Naive thymus-derived CD8-positive, alpha-beta T cell (primary cell): ENCODE results near the gene CTNNBL1. TPM values are rescaled to one million over a fixed set of nuclear protein-coding genes. Genes with fewer than 3 reads are reported as not detected.
"Not testable (repeated sequence)": the region's sequence is repeated elsewhere in the genome, so short reads cannot be mapped to it uniquely, and the experiment has no call there.

Experiments used
- ATAC-seq, 2 donors: fragments of 150-1000 bp; cut with Tn5 transposase in 1 of 2; sonication (Bioruptor Pico), chemical (Tn5 transposase) in 1 of 2; 1 replicate in 1 of 2; 2 replicates in 1 of 2; pipeline ENCODE4 v1.10.0; 2021; ENCODE audit warnings: mild to moderate bottlenecking in 2 of 2, moderate library complexity in 2 of 2
- POLR2A ChIA-PET: fragments of 350-600 bp; sonication (Branson Sonifier 250); formaldehyde crosslinking; loops from one replicate; lab custom pipeline; 2021; ENCODE audit warnings: antibody characterized with exemption; lab: Charles Lee
- DNase-seq, 10 donors: peaks; one replicate each; pipeline versions ENCODE4 v3.0.0 to v3.0.0-alpha.2; 2020 to 2022
- H3K27ac Mint-ChIP-seq, 10 donors: one replicate each; pipeline ENCODE4 v1.8.0; 2020 to 2022; ENCODE audit warnings: mild to moderate bottlenecking in 10 of 10, mixed read lengths in 10 of 10, moderate library complexity in 4 of 10, inconsistent platforms in 1 of 10
- H3K27me3 Mint-ChIP-seq, 5 donors: one replicate each; pipeline ENCODE4 v1.8.0; 2021 to 2022; ENCODE audit warnings: mixed read lengths in 5 of 5
- H3K36me3 Mint-ChIP-seq, 3 donors: one replicate each; pipeline ENCODE4 v1.8.0; 2020 to 2022; ENCODE audit warnings: mixed read lengths in 3 of 3, mild to moderate bottlenecking in 2 of 3, inconsistent platforms in 1 of 3
- H3K4me1 Mint-ChIP-seq, 4 donors: one replicate each; pipeline ENCODE4 v1.8.0; 2021 to 2022; ENCODE audit warnings: mixed read lengths in 4 of 4
- H3K4me3 Mint-ChIP-seq, 10 donors: one replicate each; pipeline ENCODE4 v1.8.0; 2020 to 2022; ENCODE audit warnings: mild to moderate bottlenecking in 10 of 10, mixed read lengths in 10 of 10, moderate library complexity in 6 of 10, inconsistent platforms in 1 of 10
- H3K9me3 Mint-ChIP-seq, 9 donors: one replicate each; pipeline ENCODE4 v1.8.0; 2020 to 2022; ENCODE audit warnings: mixed read lengths in 9 of 9, mild to moderate bottlenecking in 3 of 9, inconsistent platforms in 1 of 9, moderate library complexity in 1 of 9
- polyA plus RNA-seq, 3 donors: library from polyadenylated mRNA; unstranded; fragments of 300-500 nt; fragmentation: Illumina TruSeq; gene quantifications; one replicate each; pipeline ENCODE4 v1.2.3, GENCODE V29; 2021
- total RNA-seq, 8 experiments: library from RNA in 2 of 8; stranded (reverse) in 2 of 8; gene quantifications; one replicate each; pipeline ENCODE4 v1.2.3 and lab custom pipeline; 2021 to 2026

Gene CTNNBL1
- total and polyA plus RNA-seq, 5 experiments from 2014 or later: 46.9 to 95.8 (median 85.1) TPM

GRCh38 chr20:37668166-37668565 lies 25.7 kb upstream of the CTNNBL1 start:
- H3K27me3 Mint-ChIP-seq: peaks cover 25 to 54% (median 41%) of the 10 kb centered on the region in 5 donors

GRCh38 chr20:37669062-37669772 lies 24.6 kb upstream of the CTNNBL1 start:
- no peak for DNase-seq
- peaks cover 2 to 11% (median 3%) of the 10 kb centered on the region in 3 donors for H3K36me3 Mint-ChIP-seq
- H3K27ac Mint-ChIP-seq: peak overlapping the region in 1 of 10 donors; percentile 84
- H3K27me3 Mint-ChIP-seq: peaks cover 27 to 57% (median 46%) of the 10 kb centered on the region in 5 donors
- peaks cover 0 to 3% (median 0%) of the 10 kb centered on the region in 4 donors for H3K4me1 Mint-ChIP-seq
- POLR2A ChIA-PET: no interaction called here
- H3K4me3 Mint-ChIP-seq: no peak overlapping the region
- H3K9me3 Mint-ChIP-seq: peaks cover 0 to 24% (median 8%) of the 10 kb centered on the region in 9 donors
- no peak for ATAC-seq

More at GRCh38 chr20:37668166-37668565, 25.7 kb upstream of the CTNNBL1 start:
- POLR2A ChIA-PET: no interaction called here
- H3K9me3 Mint-ChIP-seq: peaks cover 0 to 24% (median 12%) of the 10 kb centered on the region in 9 donors
- no peak for DNase-seq
- no peak overlapping the region for H3K27ac Mint-ChIP-seq
- peaks cover 2 to 11% (median 3%) of the 10 kb centered on the region in 3 donors for H3K36me3 Mint-ChIP-seq
- H3K4me1 Mint-ChIP-seq: peaks cover 0 to 3% (median 0%) of the 10 kb centered on the region in 4 donors
- peak overlapping the region in 1 of 10 donors; percentile 48 for H3K4me3 Mint-ChIP-seq
- no peak for ATAC-seq

- ATAC-seq (no peak), DNase-seq (no peak)
- peaks cover 0 to 18% (median 4%) of the 10 kb centered on the region in 9 donors for H3K9me3 Mint-ChIP-seq
- H3K4me3 Mint-ChIP-seq: no peak overlapping the region
- H3K4me1 Mint-ChIP-seq: peaks cover 0 to 3% (median 0%) of the 10 kb centered on the region in 4 donors
- peaks cover 27 to 59% (median 44%) of the 10 kb centered on the region in 5 donors for H3K27me3 Mint-ChIP-seq
- POLR2A ChIA-PET: no interaction called here
- H3K36me3 Mint-ChIP-seq: peaks cover 2 to 5% (median 3%) of the 10 kb centered on the region in 3 donors
- no peak overlapping the region for H3K27ac Mint-ChIP-seq
Observed at GRCh38 chr20:37669773-37670236, 24.0 kb upstream of the CTNNBL1 start.

GRCh38 chr20:37670351-37670791 lies 23.5 kb upstream of the CTNNBL1 start:
- H3K27me3 Mint-ChIP-seq: peaks cover 27 to 62% (median 44%) of the 10 kb centered on the region in 5 donors
- no peak overlapping the region for H3K4me3 Mint-ChIP-seq
- no peak for ATAC-seq
- H3K27ac Mint-ChIP-seq: no peak overlapping the region
- DNase-seq: no peak
- H3K36me3 Mint-ChIP-seq: peaks cover 2 to 5% (median 3%) of the 10 kb centered on the region in 3 donors
- peaks cover 0 to 3% (median 0%) of the 10 kb centered on the region in 4 donors for H3K4me1 Mint-ChIP-seq
- POLR2A ChIA-PET: no interaction called here
- peaks cover 0 to 15% (median 3%) of the 10 kb centered on the region in 9 donors for H3K9me3 Mint-ChIP-seq

- Mint-ChIP-seq H3K4me1 (peaks cover 0 to 3% (median 0%) of the 10 kb centered on the region in 4 donors), H3K27ac (no peak overlapping the region), H3K36me3 (peaks cover 0 to 2% (median 0%) of the 10 kb centered on the region in 3 donors), H3K27me3 (peaks cover 27 to 62% (median 49%) of the 10 kb centered on the region in 5 donors), H3K9me3 (peaks cover 0 to 1% (median 0%) of the 10 kb centered on the region in 9 donors), H3K4me3 (no peak overlapping the region)
- POLR2A ChIA-PET: no interaction called here
- DNase-seq (no peak), ATAC-seq (no peak)
Observed at GRCh38 chr20:37672143-37672542, 21.7 kb upstream of the CTNNBL1 start.

GRCh38 chr20:37673444-37673843 lies 20.4 kb upstream of the CTNNBL1 start:
- Mint-ChIP-seq H3K27ac (peak overlapping the region in 1 of 10 donors; percentile 90), H3K4me1 (peaks cover 0 to 3% (median 0%) of the 10 kb centered on the region in 4 donors), H3K36me3 (peaks cover 0 to 2% (median 0%) of the 10 kb centered on the region in 3 donors), H3K9me3 (no peaks in the 10 kb centered on the region), H3K4me3 (no peak overlapping the region), H3K27me3 (peaks cover 28 to 73% (median 50%) of the 10 kb centered on the region in 5 donors)
- POLR2A ChIA-PET: no interaction called here
- no peak for DNase-seq
- no peak for ATAC-seq

DNA sequence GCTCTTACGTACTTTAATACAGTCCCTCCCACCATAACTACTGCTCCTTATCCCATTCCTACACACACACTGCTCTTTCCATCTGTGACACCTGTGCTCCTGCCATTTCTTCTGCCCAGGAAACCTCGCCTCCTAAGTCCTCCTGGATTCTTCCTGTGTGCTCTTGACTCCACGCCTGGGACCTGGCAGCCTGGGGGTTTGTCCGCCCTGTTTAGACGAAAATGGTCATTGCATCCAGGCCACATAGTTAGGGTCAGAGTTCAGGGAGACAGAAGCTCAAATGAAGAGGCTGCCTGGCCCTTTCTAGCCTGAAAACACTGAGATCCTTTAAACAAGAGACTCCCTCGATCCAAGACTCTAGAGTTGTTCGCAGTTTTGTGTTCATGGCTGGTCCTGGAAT lies 17.4 kb upstream of the CTNNBL1 start:
- POLR2A ChIA-PET: no interaction called here
- no peak overlapping the region for H3K4me3 Mint-ChIP-seq
- peaks cover 17 to 51% (median 40%) of the 10 kb centered on the region in 5 donors for H3K27me3 Mint-ChIP-seq
- peaks cover 0 to 2% (median 0%) of the 10 kb centered on the region in 3 donors for H3K36me3 Mint-ChIP-seq
- H3K9me3 Mint-ChIP-seq: no peaks in the 10 kb centered on the region
- no peaks in the 10 kb centered on the region for H3K4me1 Mint-ChIP-seq
- no peak for DNase-seq
- no peak for ATAC-seq
- H3K27ac Mint-ChIP-seq: no peak overlapping the region

DNA sequence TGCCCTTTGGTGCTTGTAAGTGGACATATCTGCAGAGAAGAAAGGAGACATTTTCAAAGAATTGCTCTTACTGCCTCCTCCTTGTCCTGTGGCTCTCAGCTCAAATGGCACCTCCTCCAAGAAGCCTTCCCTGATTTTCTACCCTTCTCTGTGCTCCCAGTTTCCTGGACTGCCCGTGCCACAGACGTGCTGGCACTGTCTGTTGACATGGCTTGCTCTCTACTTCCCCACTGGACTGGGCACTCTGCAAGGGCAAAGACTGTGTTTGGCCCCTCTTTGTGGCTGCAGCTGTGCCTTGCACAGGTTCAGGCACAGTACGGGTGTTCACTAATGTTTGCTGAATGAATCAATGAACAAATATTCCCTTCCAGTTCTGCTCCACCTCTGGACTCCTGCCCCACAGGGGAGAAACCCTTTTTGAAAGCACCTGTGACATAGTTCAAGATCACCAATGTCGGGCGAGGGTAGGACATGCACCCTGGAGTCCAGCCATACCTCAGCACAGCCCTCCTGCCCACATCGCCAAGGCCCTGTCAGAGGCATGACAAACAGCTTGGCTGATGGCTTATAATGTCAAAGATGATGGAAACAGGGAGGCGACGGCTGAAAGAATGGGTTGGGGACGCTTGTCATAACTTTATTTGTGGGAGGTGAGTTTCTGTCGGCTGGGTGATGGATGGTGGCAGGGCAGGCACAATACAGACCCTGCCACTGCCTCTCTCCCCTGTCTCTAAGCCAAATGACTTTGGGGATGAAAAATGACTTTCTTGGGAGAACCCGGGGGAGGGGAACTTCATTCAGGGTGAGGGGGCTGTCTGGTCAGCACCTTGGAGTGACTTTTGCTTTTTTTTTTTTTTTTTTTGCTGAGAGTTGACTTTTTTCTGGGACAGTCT lies 15.6 kb upstream of the CTNNBL1 start:
- DNase-seq: no peak
- no peak for ATAC-seq
- H3K36me3 Mint-ChIP-seq: no peaks in the 10 kb centered on the region
- no peaks in the 10 kb centered on the region for H3K4me1 Mint-ChIP-seq
- POLR2A ChIA-PET: no interaction called here
- H3K27ac Mint-ChIP-seq: no peak overlapping the region
- H3K9me3 Mint-ChIP-seq: no peaks in the 10 kb centered on the region
- H3K4me3 Mint-ChIP-seq: no peak overlapping the region
- H3K27me3 Mint-ChIP-seq: peaks cover 9 to 47% (median 34%) of the 10 kb centered on the region in 5 donors

GRCh38 chr20:37679751-37680150 lies 14.1 kb upstream of the CTNNBL1 start:
- H3K9me3 Mint-ChIP-seq, H3K27ac Mint-ChIP-seq, POLR2A ChIA-PET, H3K36me3 Mint-ChIP-seq, DNase-seq, H3K4me3 Mint-ChIP-seq, H3K4me1 Mint-ChIP-seq, ATAC-seq: not testable (repeated sequence)
- H3K27me3 Mint-ChIP-seq: peaks cover 7 to 37% (median 30%) of the 10 kb centered on the region in 5 donors

DNA sequence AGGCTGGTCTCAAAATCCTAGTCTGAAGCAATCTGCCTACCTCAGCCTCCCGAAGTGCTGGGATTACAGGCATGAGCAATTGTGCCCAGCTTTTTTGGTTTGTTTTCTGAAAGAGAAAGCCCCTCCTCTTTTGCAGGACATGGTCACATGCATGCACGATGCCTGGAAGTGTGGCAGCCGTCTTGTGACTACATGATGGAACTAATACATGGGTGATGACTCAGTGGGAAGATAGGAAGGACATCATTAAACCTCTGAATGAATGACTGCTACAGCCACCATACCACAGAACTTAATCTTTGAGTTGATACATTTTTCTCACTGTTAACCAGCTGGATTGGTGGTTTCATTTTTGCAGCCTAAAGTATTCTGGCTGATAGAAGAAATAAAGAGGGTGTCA lies 13.4 kb upstream of the CTNNBL1 start:
- no peak for ATAC-seq
- no peak overlapping the region for H3K27ac Mint-ChIP-seq
- no peak overlapping the region for H3K4me3 Mint-ChIP-seq
- no peak for DNase-seq
- peaks cover 7 to 41% (median 29%) of the 10 kb centered on the region in 5 donors for H3K27me3 Mint-ChIP-seq
- no peaks in the 10 kb centered on the region for H3K9me3 Mint-ChIP-seq
- POLR2A ChIA-PET: no interaction called here
- H3K36me3 Mint-ChIP-seq: no peaks in the 10 kb centered on the region
- no peaks in the 10 kb centered on the region for H3K4me1 Mint-ChIP-seq

GRCh38 chr20:37681384-37682112 lies 12.3 kb upstream of the CTNNBL1 start:
- H3K4me1 Mint-ChIP-seq: no peaks in the 10 kb centered on the region
- no peak overlapping the region for H3K27ac Mint-ChIP-seq
- DNase-seq (no peak), ATAC-seq (no peak)
- no peaks in the 10 kb centered on the region for H3K9me3 Mint-ChIP-seq
- POLR2A ChIA-PET: no interaction called here
- peaks cover 9 to 38% (median 29%) of the 10 kb centered on the region in 5 donors for H3K27me3 Mint-ChIP-seq
- H3K4me3 Mint-ChIP-seq: no peak overlapping the region
- no peaks in the 10 kb centered on the region for H3K36me3 Mint-ChIP-seq

- H3K27me3 Mint-ChIP-seq: peaks cover 10 to 30% (median 23%) of the 10 kb centered on the region in 5 donors
- H3K36me3 Mint-ChIP-seq, H3K27ac Mint-ChIP-seq, ATAC-seq, DNase-seq, POLR2A ChIA-PET, H3K9me3 Mint-ChIP-seq, H3K4me3 Mint-ChIP-seq, H3K4me1 Mint-ChIP-seq: not testable (repeated sequence)
Observed at GRCh38 chr20:37683146-37683545, 10.7 kb upstream of the CTNNBL1 start.
